Measurements from ENCODE around the gene MRPL49. TPM values are rescaled to one million over a fixed set of nuclear protein-coding genes. Genes with fewer than 3 reads are reported as not detected.

MRPL49 gene
- polyA plus RNA-seq, 2 of the 4 experiments (the other 2 are of a cell fraction) = 55.5 to 65.5 TPM

GRCh38 chr11:65121447-65121864 is 665 bp upstream of the MRPL49 start:
- H3K9me3 ChIP-seq = no peaks in the 10 kb centered on the region
- FAIRE-seq = no peak

GRCh38 chr11:65124480-65125196 is 2.5 kb downstream of the MRPL49 start:
- H3K9me3 ChIP-seq = no peaks in the 10 kb centered on the region
- WGBS (ENCODE audit: missing lambda C conversion rate) = 97% methylated on average over 5 of the region's 5 CpGs
- ChIA-PET CTCF (interaction anchor here (0.9 to 1.3 kb wide), 2 partner anchors 57 to 206 kb away, joined by 3 read pairs; partner anchors contain the start of gene CAPN1), POLR2A (interaction anchor here (2.0 kb wide), 1 partner anchor 10 kb away, joined by 12 read pairs; the partner anchor contains the start of gene SYVN1)
- TF ChIP-seq MAZ (IDR thresholded peaks at IDR 0.05; ENCODE audit: borderline replicate concordance, low read depth, low read length) (no peak), RCOR1 (IDR thresholded peaks at IDR 0.05; ENCODE audit: low read depth, low read length) (no peak), NR3C1 (IDR thresholded peaks at IDR 0.05) (no peak), ZNF302 (CRISPR knock-in tag; IDR thresholded peaks at IDR 0.05) (no peak), JUN (IDR thresholded peaks at IDR 0.05) (no peak), HOXB13 (CRISPR knock-in tag; IDR thresholded peaks at IDR 0.05; ENCODE audit: low read depth) (no peak)
- DNase-seq (ENCODE audit: low read depth in 1 of 2, low spot score in 1 of 2) (no peak), ATAC-seq (no peak), FAIRE-seq (no peak)
- no peak overlapping the region for H3K4me2 ChIP-seq
- H3K27ac ChIP-seq = no peak overlapping the region
- no peak overlapping the region for H3K4me3 ChIP-seq
- peaks cover 19% of the 10 kb centered on the region; the same call in 2 of the 3 replicates for H3K4me1 ChIP-seq

More at GRCh38 chr11:65121447-65121864, 665 bp upstream of the MRPL49 start:
- ATAC-seq = no peak
- ChIA-PET CTCF (interaction anchor here (1.3 to 6.3 kb wide), 5 partner anchors 8 to 59 kb away, joined by 3 to 75 read pairs (median 19); partner anchors contain the start of genes CAPN1 and TM7SF2), POLR2A (interaction anchor here (1.0 to 2.5 kb wide), 8 partner anchors 10 to 542 kb away, joined by 3 to 37 read pairs (median 10); partner anchors contain the start of genes CAPN1, SYVN1 and TM7SF2)
- WGBS (ENCODE audit: missing lambda C conversion rate) = 3% methylated on average over 15 of the region's 22 CpGs
- Histone ChIP-seq H3K4me3 (peak overlapping the region; percentile 71), H3K4me1 (peaks cover 22% of the 10 kb centered on the region; the same call in 2 of the 3 replicates), H3K27ac (peak overlapping the region; percentile 88 to 94), H3K4me2 (peak overlapping the region; percentile 92)
- TF ChIP-seq RARB (CRISPR knock-in tag; IDR thresholded peaks at IDR 0.05) = no peak
- TF ChIP-seq REST (IDR thresholded peaks at IDR 0.05) = no peak
- no peak for TF ChIP-seq POLR2A (IDR thresholded peaks at IDR 0.05; ENCODE audit: low read length)
- no peak for TF ChIP-seq ESRRA (IDR thresholded peaks at IDR 0.05; ENCODE audit: borderline replicate concordance, low read length)
- TF ChIP-seq HMGXB4 (CRISPR knock-in tag; IDR thresholded peaks at IDR 0.05; ENCODE audit: borderline replicate concordance) = no peak
- no peak for TF ChIP-seq ZSCAN20 (CRISPR knock-in tag; IDR thresholded peaks at IDR 0.05)
- no peak for TF ChIP-seq RAD21 (conservative IDR thresholded peaks at IDR 0.05 in 1 of 2, IDR thresholded peaks at IDR 0.05 in 1 of 2)
- peak in 1 of 2 experiments; percentile 24 for DNase-seq (ENCODE audit: low read depth in 1 of 2, low spot score in 1 of 2)
